Testis (tissue), 3 donors: ENCODE results near the gene MAS1. TPM values are rescaled to one million over a fixed set of nuclear protein-coding genes. Genes with fewer than 3 reads are reported as not detected.

Experiments used
- DNase-seq: peaks from one replicate; pipeline ENCODE4 v3.0.0-alpha.2; 2019
- H3K27ac ChIP-seq, 2 donors: fragments of 200-600 bp; sonication (generic); one replicate each; pipeline ENCODE4 v1.5.1; 2019
- H3K27me3 ChIP-seq: fragments of 200-600 bp; sonication (generic); one replicate; pipeline ENCODE4 v1.5.1; 2019
- H3K36me3 ChIP-seq: fragments of 200-600 bp; sonication (generic); one replicate; pipeline ENCODE4 v1.5.1; 2017; ENCODE audit warnings: low read depth; ENCODE audit errors: missing control alignments
- H3K4me1 ChIP-seq: fragments of 200-600 bp; sonication (generic); one replicate; pipeline ENCODE4 v1.5.1; 2019
- H3K4me3 ChIP-seq, 2 donors: fragments of 200-600 bp; sonication (generic); one replicate each; pipeline ENCODE4 v1.5.1; 2017 to 2019
- H3K9me3 ChIP-seq: fragments of 200-600 bp; sonication (generic); one replicate; pipeline ENCODE4 v1.5.1; 2017
- POLR2A ChIP-seq: fragments of 450-650 bp; IDR thresholded peaks from one replicate; pipeline ENCODE4 v1.6.1; 2017; ENCODE audit warnings: antibody characterized with exemption, mild to moderate bottlenecking, moderate library complexity
- WGBS, 2 donors: methylation state at CpG; one replicate each; pipeline ENCODE4 v1.1.5; 2018; 5-methylcytosine and 5-hydroxymethylcytosine counted together
- intact Hi-C: fragments of 100-400 bp; cut with DNase I; formaldehyde crosslinking; loops from one replicate; pipeline ENCODE4 v1.15.1; 2023; ENCODE audit warnings: low total_unique reads
- polyA plus RNA-seq: library from polyadenylated mRNA; stranded (reverse); fragments of 350-450 nt; fragmentation: Illumina TruSeq; extraction: RNeasy Lipid Tissue Mini Kit (QIAGEN cat#74804); gene quantifications from one replicate; pipeline ENCODE4 v1.2.3, GENCODE V29; 2014; ENCODE audit warnings: low read depth, low replicate concordance; ENCODE audit not compliant: insufficient read depth
- total RNA-seq, 2 donors: library from RNA; depleted of rRNA; stranded (reverse); fragments of >200 nt; gene quantifications; one replicate each; pipeline ENCODE4 v1.2.3, GENCODE V29; 2016
- TF ChIP-seq, protein P1 (sequence below), 3 experiments: fragments of 450-650 bp in 2 of 3; fragments of 200-600 bp in 1 of 3; sonication (generic) in 1 of 3; IDR thresholded peaks; one replicate each; pipeline ENCODE4 v1.5.1; 2016 to 2019; ENCODE audit warnings: antibody characterized with exemption in 3 of 3, mild to moderate bottlenecking in 2 of 3, moderate library complexity in 1 of 3

MAS1 gene
- total and polyA plus RNA-seq, 3 donors from 2014 or later: 0.16 to 0.39 (median 0.19) TPM

DNA sequence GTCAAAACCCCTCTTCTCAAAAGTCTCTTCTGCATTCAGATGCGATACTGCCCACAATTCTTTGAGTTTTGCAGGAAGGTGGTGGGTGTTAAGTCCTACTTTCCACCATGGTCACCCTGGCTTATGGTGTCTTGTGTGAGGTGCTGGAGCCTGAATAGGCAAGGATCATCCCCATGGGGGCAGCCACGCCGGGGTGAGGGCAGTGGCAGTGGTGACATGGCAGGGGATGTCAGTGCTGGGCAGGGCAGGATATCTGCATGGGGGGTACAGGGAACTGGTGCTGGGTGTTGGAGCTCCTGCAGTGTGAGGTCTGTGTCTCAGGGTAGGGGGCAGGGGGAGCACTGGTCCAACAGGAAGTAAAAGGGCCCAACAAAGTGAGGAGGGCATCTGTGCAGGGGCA lies 2.3 kb downstream of the MAS1 start:
- no peak overlapping the region for H3K4me3 ChIP-seq
- no peaks in the 10 kb centered on the region for H3K27me3 ChIP-seq
- H3K27ac ChIP-seq: no peak overlapping the region
- H3K36me3 ChIP-seq: no peaks in the 10 kb centered on the region
- intact Hi-C loops: no loop called here
- DNase-seq: no peak
- TF ChIP-seq, protein P1, sequence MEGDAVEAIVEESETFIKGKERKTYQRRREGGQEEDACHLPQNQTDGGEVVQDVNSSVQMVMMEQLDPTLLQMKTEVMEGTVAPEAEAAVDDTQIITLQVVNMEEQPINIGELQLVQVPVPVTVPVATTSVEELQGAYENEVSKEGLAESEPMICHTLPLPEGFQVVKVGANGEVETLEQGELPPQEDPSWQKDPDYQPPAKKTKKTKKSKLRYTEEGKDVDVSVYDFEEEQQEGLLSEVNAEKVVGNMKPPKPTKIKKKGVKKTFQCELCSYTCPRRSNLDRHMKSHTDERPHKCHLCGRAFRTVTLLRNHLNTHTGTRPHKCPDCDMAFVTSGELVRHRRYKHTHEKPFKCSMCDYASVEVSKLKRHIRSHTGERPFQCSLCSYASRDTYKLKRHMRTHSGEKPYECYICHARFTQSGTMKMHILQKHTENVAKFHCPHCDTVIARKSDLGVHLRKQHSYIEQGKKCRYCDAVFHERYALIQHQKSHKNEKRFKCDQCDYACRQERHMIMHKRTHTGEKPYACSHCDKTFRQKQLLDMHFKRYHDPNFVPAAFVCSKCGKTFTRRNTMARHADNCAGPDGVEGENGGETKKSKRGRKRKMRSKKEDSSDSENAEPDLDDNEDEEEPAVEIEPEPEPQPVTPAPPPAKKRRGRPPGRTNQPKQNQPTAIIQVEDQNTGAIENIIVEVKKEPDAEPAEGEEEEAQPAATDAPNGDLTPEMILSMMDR (IDR thresholded peaks at IDR 0.05): no peak
- TF ChIP-seq POLR2A: no peak
- H3K9me3 ChIP-seq: no peaks in the 10 kb centered on the region
- no peaks in the 10 kb centered on the region for H3K4me1 ChIP-seq
- WGBS, 2 donors: 94 to 100% methylated on average over 3 of the region's 3 CpGs

DNA sequence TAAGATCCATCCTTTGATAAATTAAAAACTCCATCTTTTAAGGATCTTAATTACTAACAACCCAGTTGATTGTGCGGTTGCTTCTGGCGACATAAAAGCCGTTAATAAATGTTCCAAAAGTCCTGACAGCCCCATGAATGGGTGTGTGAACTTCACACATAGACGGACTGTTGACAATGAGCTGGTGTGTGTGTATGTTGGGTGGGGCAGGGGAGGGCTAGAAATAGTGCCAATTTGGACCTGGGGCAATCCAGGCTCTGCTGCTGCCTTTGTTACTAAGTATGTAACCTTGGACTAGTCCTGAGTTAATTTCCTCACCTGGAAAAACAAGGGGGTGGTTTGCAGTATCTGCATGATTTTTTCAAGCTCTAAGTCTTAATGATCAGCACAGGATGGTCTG lies 4.2 kb downstream of the MAS1 start:
- intact Hi-C loops: no loop called here

DNA sequence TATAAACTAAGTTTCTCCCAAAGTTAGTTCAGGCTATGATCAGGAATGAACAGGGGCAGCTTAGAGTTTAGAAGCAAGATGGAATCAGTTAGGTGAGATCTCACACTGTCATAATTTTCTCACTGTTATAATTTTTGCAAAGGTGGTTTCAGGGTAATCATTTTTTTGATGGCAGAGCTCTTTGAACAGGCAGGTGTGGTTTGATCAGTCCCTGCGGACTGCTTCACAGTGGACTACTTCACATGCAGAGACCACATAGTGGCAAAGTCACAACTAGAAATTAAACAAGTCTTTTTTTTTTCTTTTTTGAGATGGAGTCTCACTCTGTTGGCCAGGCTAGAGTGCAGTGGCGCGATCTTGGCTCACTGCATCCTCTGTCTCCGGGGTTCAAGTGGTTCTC lies 6.8 kb downstream of the MAS1 start:
- intact Hi-C loops: no loop called here
- DNase-seq: no peak
- H3K27me3 ChIP-seq: no peaks in the 10 kb centered on the region
- no peak overlapping the region for H3K27ac ChIP-seq
- H3K36me3 ChIP-seq: no peaks in the 10 kb centered on the region
- H3K4me3 ChIP-seq: no peak overlapping the region
- no peaks in the 10 kb centered on the region for H3K9me3 ChIP-seq
- TF ChIP-seq, protein P1 (IDR thresholded peaks at IDR 0.05): no peak
- no peak for TF ChIP-seq POLR2A
- WGBS, 2 donors: 95 to 100% methylated on average over 4 of the region's 4 CpGs
- H3K4me1 ChIP-seq: no peaks in the 10 kb centered on the region

More for the DNA sequence above, 4.2 kb downstream of the MAS1 start:
- no peaks in the 10 kb centered on the region for H3K36me3 ChIP-seq
- TF ChIP-seq, protein P1 (IDR thresholded peaks at IDR 0.05): no peak
- no peak for TF ChIP-seq POLR2A
- no peak for DNase-seq
- no peaks in the 10 kb centered on the region for H3K4me1 ChIP-seq
- WGBS, 2 donors: 85 to 86% methylated on average over 4 of the region's 4 CpGs
- H3K27me3 ChIP-seq: no peaks in the 10 kb centered on the region
- no peak overlapping the region for H3K4me3 ChIP-seq
- H3K27ac ChIP-seq: no peak overlapping the region
- H3K9me3 ChIP-seq: no peaks in the 10 kb centered on the region

DNA sequence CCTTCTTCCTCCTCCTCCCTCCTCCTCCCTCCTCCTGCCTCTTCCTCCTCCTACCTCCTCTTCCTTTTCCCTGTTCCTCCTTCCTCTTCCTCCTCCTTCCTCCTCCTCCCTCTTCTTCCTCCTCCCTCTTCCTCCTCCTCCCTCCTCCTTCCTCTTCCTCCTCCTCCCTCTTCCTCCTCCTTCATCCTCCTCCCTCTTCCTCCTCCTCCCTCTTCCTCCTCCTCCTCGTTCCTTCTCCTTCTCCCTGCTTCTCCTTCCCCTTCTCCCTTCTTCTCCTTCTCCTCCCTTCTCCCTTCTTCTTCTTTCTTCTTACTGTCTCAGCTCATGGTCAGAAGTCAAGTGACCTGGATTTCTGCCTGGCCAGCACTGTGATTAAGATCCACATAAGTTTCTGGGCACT lies 7.7 kb downstream of the MAS1 start:
- WGBS, 2 donors: 64 to 74% methylated on average over 1 of the region's 1 CpG
- H3K27me3 ChIP-seq: no peaks in the 10 kb centered on the region
- no peak overlapping the region for H3K4me3 ChIP-seq
- no peak for DNase-seq
- H3K9me3 ChIP-seq: no peaks in the 10 kb centered on the region
- no peaks in the 10 kb centered on the region for H3K36me3 ChIP-seq
- intact Hi-C loops: no loop called here
- no peaks in the 10 kb centered on the region for H3K4me1 ChIP-seq
- no peak for TF ChIP-seq POLR2A
- TF ChIP-seq, protein P1 (IDR thresholded peaks at IDR 0.05): no peak
- no peak overlapping the region for H3K27ac ChIP-seq

DNA sequence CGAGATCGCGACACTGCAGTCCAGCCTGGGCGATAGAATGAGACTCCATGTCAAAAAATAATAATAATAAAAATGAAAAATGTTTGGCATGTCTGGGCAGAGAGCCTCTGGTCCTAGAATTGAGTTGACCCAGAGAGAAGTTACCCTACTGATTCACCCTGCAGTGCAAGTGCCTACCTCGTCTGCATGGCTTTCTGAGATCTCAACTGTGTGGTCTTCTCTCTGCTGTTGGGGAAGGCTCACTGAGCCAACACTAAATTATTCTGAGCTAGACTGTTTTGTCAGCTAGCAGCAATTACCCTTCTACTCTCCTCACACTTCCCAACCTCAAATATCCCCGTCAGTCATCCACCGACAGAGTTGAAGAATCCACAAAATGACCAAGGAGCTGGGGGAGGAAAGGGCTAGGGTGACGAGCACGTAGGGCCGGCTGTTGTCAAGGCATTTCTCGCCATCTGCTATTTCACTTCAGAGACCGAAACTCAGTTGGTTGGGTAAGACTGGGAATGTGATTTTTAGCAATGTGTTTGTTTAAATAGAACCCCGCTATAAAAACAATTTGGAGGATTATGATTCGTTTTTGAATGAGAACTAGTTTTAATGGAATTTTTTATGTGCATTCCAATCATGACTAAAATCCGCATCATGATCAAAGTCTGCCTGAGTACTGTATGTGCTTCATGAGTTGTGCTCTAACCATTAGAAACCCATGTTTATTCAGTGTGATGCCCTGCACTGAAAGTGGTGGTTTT lies 9.4 kb downstream of the MAS1 start:
- Histone ChIP-seq H3K9me3 (no peaks in the 10 kb centered on the region), H3K27ac (no peak overlapping the region), H3K27me3 (no peaks in the 10 kb centered on the region), H3K4me3 (no peak overlapping the region), H3K4me1 (no peaks in the 10 kb centered on the region), H3K36me3 (no peaks in the 10 kb centered on the region)
- intact Hi-C loops: no loop called here
- WGBS, 2 donors: 69 to 70% methylated on average over 15 of the region's 15 CpGs
- DNase-seq: no peak
- TF ChIP-seq, protein P1 (IDR thresholded peaks at IDR 0.05): no peak
- no peak for TF ChIP-seq POLR2A
